Measurements from ENCODE around the gene KCNMB1. TPM values are rescaled to one million over a fixed set of nuclear protein-coding genes. Genes with fewer than 3 reads are reported as not detected.

KCNMB1 gene
- polyA plus RNA-seq, 1 donor (not counting 4 experiments of a cell fraction or from before 2014, with no cell fraction given), result not detected

DNA sequence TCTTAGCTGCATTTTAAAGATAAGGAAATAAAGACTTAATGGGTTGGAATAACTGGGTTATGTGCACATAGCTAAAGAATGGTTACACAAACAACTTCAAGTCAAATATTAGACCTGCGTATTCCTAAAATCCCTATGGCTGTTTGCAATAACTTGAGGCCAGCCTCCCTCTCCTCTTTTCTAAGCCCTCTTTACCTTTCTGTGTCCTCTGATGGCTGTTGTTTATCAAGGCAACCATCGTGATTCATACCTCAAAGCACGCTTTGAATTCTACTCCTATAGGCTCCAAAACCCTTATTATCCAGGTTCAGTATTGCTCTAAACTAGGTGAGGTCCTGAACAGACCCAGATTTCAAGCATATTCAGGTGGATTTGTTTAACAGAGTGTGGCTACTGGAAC, 46.0 kb downstream of the KCNMB1 start:
- TF ChIP-seq, protein P1, sequence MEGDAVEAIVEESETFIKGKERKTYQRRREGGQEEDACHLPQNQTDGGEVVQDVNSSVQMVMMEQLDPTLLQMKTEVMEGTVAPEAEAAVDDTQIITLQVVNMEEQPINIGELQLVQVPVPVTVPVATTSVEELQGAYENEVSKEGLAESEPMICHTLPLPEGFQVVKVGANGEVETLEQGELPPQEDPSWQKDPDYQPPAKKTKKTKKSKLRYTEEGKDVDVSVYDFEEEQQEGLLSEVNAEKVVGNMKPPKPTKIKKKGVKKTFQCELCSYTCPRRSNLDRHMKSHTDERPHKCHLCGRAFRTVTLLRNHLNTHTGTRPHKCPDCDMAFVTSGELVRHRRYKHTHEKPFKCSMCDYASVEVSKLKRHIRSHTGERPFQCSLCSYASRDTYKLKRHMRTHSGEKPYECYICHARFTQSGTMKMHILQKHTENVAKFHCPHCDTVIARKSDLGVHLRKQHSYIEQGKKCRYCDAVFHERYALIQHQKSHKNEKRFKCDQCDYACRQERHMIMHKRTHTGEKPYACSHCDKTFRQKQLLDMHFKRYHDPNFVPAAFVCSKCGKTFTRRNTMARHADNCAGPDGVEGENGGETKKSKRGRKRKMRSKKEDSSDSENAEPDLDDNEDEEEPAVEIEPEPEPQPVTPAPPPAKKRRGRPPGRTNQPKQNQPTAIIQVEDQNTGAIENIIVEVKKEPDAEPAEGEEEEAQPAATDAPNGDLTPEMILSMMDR (optimal IDR thresholded peaks at IDR 0.05 in 1 of 3, IDR thresholded peaks at IDR 0.05 in 1 of 3, conservative IDR thresholded peaks at IDR 0.05 in 1 of 3; ENCODE audit: extremely low read depth in 1 of 3, insufficient read depth in 2 of 3, low read length in 3 of 3), result no peak
- TF ChIP-seq EZH2 (IDR thresholded peaks at IDR 0.05; ENCODE audit: low read length), result no peak
- Histone ChIP-seq H3K36me3 (ENCODE audit: control insufficient read depth in 2 of 2, extremely low read depth in 1 of 2, insufficient read depth in 2 of 2, low read length in 2 of 2) (no peaks in the 10 kb centered on the region), H3K79me2 (ENCODE audit: control insufficient read depth, insufficient read depth, low read length) (no peaks in the 10 kb centered on the region), H3K9me1 (ENCODE audit: control insufficient read depth, extremely low read depth, insufficient read depth, low read length) (no peaks in the 10 kb centered on the region), H3K27me3 (ENCODE audit: control insufficient read depth, extremely low read depth, insufficient read depth, low read length) (no peaks in the 10 kb centered on the region), H2AFZ (ENCODE audit: control insufficient read depth, low read length) (no peak overlapping the region), H3K4me1 (ENCODE audit: control insufficient read depth, extremely low read depth, insufficient read depth, low read length) (no peaks in the 10 kb centered on the region), H4K20me1 (ENCODE audit: control insufficient read depth, extremely low read depth, insufficient read depth, low read length) (no peaks in the 10 kb centered on the region), H3K9me3 (ENCODE audit: control insufficient read depth, low read depth, low read length) (no peaks in the 10 kb centered on the region), H3K4me2 (ENCODE audit: control insufficient read depth, extremely low read depth, insufficient read depth, low read depth, low read length) (no peak overlapping the region), H3K27ac (ENCODE audit: control insufficient read depth, insufficient read depth, low read length) (no peak overlapping the region), H3K4me3 (ENCODE audit: control insufficient read depth in 2 of 3, extremely low read depth in 1 of 3, insufficient read depth in 2 of 3, low read depth in 1 of 3, low read length in 3 of 3) (no peak overlapping the region), H3K9ac (ENCODE audit: control insufficient read depth, extremely low read depth, insufficient read depth, low read length) (no peak overlapping the region)
- dilution Hi-C loops (cut with MboI; ENCODE audit: extremely low pct_ligation_motif_present, low sequenced_read_pairs), result no loop called here
- FAIRE-seq (no peak), DNase-seq (ENCODE audit: low read depth, low spot score) (no peak)

DNA sequence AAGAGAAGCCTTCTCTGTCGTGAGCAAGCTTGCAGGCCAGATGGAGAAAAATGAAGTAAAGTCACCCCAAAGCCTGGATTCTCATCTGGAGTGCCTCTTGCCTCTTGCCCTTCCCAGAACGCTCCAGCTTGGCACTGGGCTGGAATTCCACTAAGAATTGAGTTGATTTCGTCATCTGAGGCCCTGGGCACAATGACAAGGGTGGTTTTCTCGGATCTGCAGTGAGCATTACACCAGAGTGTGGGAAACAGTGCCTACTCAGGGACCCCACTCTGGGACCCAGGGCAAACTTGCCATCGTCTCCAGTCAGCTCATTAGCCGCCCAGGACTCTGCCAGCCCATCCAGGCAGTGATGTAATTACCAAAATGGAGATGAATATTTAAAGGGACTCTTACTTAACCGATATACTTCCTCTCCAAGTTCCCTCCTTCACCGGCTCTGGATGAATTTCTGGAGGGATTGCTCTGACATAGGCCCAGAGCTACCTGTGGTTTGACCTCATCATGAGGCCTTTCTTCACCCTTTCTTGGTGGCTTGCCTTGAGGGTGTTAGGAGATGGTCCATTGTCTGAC, 46.9 kb downstream of the KCNMB1 start:
- no peaks in the 10 kb centered on the region for H3K9me3 ChIP-seq (ENCODE audit: control insufficient read depth, low read depth, low read length)
- no peaks in the 10 kb centered on the region for H3K79me2 ChIP-seq (ENCODE audit: control insufficient read depth, insufficient read depth, low read length)
- no peak overlapping the region for H3K27ac ChIP-seq (ENCODE audit: control insufficient read depth, insufficient read depth, low read length)
- H2AFZ ChIP-seq (ENCODE audit: control insufficient read depth, low read length), result no peak overlapping the region
- TF ChIP-seq EZH2 (IDR thresholded peaks at IDR 0.05; ENCODE audit: low read length), result no peak
- DNase-seq (ENCODE audit: low read depth, low spot score), result no peak
- H3K4me1 ChIP-seq (ENCODE audit: control insufficient read depth, extremely low read depth, insufficient read depth, low read length), result no peaks in the 10 kb centered on the region
- H3K27me3 ChIP-seq (ENCODE audit: control insufficient read depth, extremely low read depth, insufficient read depth, low read length), result no peaks in the 10 kb centered on the region
- H3K36me3 ChIP-seq (ENCODE audit: control insufficient read depth in 2 of 2, extremely low read depth in 1 of 2, insufficient read depth in 2 of 2, low read length in 2 of 2), result no peaks in the 10 kb centered on the region
- H3K9me1 ChIP-seq (ENCODE audit: control insufficient read depth, extremely low read depth, insufficient read depth, low read length), result no peaks in the 10 kb centered on the region
- no peak overlapping the region for H3K4me3 ChIP-seq (ENCODE audit: control insufficient read depth in 2 of 3, extremely low read depth in 1 of 3, insufficient read depth in 2 of 3, low read depth in 1 of 3, low read length in 3 of 3)
- H3K4me2 ChIP-seq (ENCODE audit: control insufficient read depth, extremely low read depth, insufficient read depth, low read depth, low read length), result no peak overlapping the region
- no peak overlapping the region for H3K9ac ChIP-seq (ENCODE audit: control insufficient read depth, extremely low read depth, insufficient read depth, low read length)
- no peak for FAIRE-seq
- dilution Hi-C loops (cut with MboI; ENCODE audit: extremely low pct_ligation_motif_present, low sequenced_read_pairs), result no loop called here
- H4K20me1 ChIP-seq (ENCODE audit: control insufficient read depth, extremely low read depth, insufficient read depth, low read length), result no peaks in the 10 kb centered on the region

DNA sequence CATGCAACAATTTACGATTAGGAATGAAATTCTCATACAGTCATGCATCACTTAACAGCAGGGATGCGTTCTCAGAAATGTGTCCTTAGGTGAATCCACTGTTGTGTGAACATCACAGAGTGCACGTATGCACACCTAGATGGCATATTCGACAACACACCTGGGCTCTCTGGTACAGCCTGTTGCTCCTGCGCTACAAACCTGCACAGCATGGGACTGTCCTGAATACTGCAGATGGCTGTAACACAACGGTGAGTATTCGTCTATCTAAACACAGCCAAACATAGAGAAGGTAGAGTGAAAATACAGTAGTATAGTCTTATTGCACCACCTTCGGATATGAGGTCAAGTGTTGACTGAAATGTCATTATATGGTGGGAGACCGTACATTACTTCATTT, 47.6 kb downstream of the KCNMB1 start:
- H3K27me3 ChIP-seq (ENCODE audit: control insufficient read depth, extremely low read depth, insufficient read depth, low read length), result no peaks in the 10 kb centered on the region

More for the DNA sequence above, 47.6 kb downstream of the KCNMB1 start:
- Histone ChIP-seq H3K36me3 (ENCODE audit: control insufficient read depth in 2 of 2, extremely low read depth in 1 of 2, insufficient read depth in 2 of 2, low read length in 2 of 2) (no peaks in the 10 kb centered on the region), H2AFZ (ENCODE audit: control insufficient read depth, low read length) (no peak overlapping the region), H3K4me3 (ENCODE audit: control insufficient read depth in 2 of 3, extremely low read depth in 1 of 3, insufficient read depth in 2 of 3, low read depth in 1 of 3, low read length in 3 of 3) (no peak overlapping the region), H3K4me1 (ENCODE audit: control insufficient read depth, extremely low read depth, insufficient read depth, low read length) (no peaks in the 10 kb centered on the region), H3K79me2 (ENCODE audit: control insufficient read depth, insufficient read depth, low read length) (no peaks in the 10 kb centered on the region), H3K4me2 (ENCODE audit: control insufficient read depth, extremely low read depth, insufficient read depth, low read depth, low read length) (no peak overlapping the region), H3K9me3 (ENCODE audit: control insufficient read depth, low read depth, low read length) (no peaks in the 10 kb centered on the region), H3K27ac (ENCODE audit: control insufficient read depth, insufficient read depth, low read length) (no peak overlapping the region), H3K9ac (ENCODE audit: control insufficient read depth, extremely low read depth, insufficient read depth, low read length) (no peak overlapping the region), H3K9me1 (ENCODE audit: control insufficient read depth, extremely low read depth, insufficient read depth, low read length) (no peaks in the 10 kb centered on the region), H4K20me1 (ENCODE audit: control insufficient read depth, extremely low read depth, insufficient read depth, low read length) (no peaks in the 10 kb centered on the region)
- no peak for TF ChIP-seq EZH2 (IDR thresholded peaks at IDR 0.05; ENCODE audit: low read length)
- TF ChIP-seq, protein P1 (optimal IDR thresholded peaks at IDR 0.05 in 1 of 3, IDR thresholded peaks at IDR 0.05 in 1 of 3, conservative IDR thresholded peaks at IDR 0.05 in 1 of 3; ENCODE audit: extremely low read depth in 1 of 3, insufficient read depth in 2 of 3, low read length in 3 of 3), result no peak
- FAIRE-seq (no peak), DNase-seq (ENCODE audit: low read depth, low spot score) (no peak)
- dilution Hi-C loops (cut with MboI; ENCODE audit: extremely low pct_ligation_motif_present, low sequenced_read_pairs), result no loop called here
